ENCODE data around the gene TP53I11. TPM values are rescaled to one million over a fixed set of nuclear protein-coding genes. Genes with fewer than 3 reads are reported as not detected.

TP53I11 gene
- total RNA-seq, 3 donors from 2014 or later (not counting 1 experiment from before 2014, with no cell fraction given) = 3.7 to 13.9 (median 9.2) TPM

DNA sequence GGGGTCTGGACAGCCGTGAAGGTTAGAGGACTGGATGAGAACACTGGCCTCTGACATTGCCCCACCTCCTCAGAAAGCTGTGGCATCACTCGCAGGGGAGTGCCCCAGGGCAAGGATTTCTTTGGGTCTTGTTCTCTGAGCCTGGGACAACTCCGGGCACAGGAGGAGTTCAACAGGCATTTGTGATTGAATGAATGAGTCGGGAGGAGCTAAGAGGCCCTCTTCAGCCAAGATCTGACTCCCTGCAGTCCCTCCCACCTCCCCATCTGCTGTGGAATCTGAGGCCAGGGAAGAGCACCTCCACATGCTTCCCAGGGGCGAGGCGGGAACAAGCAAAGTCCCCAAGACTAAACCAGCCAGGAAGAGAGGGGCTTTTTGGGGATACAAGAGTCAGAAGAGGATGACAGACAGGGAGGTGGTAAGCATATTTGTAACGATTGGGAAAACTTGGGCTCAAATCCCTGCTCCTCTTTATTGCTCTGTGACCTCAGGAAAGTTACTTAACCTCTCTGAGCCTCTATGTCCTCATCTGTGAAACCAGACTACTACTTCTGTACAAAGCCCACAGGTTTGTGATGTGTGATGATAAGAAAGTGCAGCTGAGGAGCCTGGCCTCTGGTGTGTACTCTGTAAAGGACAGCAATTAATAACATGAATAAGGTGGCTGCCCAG is 6.4 kb downstream of the TP53I11 start:
- no peaks in the 10 kb centered on the region for H3K9me3 Mint-ChIP-seq
- intact Hi-C loops (cut with micrococcal nuclease) = no loop called here
- no peak overlapping the region for H3K27ac Mint-ChIP-seq
- Histone ChIP-seq H3K9me3 (ENCODE audit: control insufficient read depth, insufficient read depth, low read length) (no peaks in the 10 kb centered on the region), H3K4me3 (ENCODE audit: low read length) (no peak overlapping the region), H3K36me3 (ENCODE audit: control insufficient read depth, insufficient read depth, low read length) (no peaks in the 10 kb centered on the region), H3K4me1 (ENCODE audit: control insufficient read depth, insufficient read depth, low read length) (peaks cover 36% of the 10 kb centered on the region), H3K27ac (ENCODE audit: low read length) (no peak overlapping the region), H3K27me3 (ENCODE audit: control insufficient read depth, insufficient read depth, low read length) (no peaks in the 10 kb centered on the region)
- DNase-seq (no peak), ATAC-seq (no peak)
- TF ChIP-seq, protein P1, sequence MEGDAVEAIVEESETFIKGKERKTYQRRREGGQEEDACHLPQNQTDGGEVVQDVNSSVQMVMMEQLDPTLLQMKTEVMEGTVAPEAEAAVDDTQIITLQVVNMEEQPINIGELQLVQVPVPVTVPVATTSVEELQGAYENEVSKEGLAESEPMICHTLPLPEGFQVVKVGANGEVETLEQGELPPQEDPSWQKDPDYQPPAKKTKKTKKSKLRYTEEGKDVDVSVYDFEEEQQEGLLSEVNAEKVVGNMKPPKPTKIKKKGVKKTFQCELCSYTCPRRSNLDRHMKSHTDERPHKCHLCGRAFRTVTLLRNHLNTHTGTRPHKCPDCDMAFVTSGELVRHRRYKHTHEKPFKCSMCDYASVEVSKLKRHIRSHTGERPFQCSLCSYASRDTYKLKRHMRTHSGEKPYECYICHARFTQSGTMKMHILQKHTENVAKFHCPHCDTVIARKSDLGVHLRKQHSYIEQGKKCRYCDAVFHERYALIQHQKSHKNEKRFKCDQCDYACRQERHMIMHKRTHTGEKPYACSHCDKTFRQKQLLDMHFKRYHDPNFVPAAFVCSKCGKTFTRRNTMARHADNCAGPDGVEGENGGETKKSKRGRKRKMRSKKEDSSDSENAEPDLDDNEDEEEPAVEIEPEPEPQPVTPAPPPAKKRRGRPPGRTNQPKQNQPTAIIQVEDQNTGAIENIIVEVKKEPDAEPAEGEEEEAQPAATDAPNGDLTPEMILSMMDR (IDR thresholded peaks at IDR 0.05) = no peak
- 90% methylated on average over 7 of the region's 7 CpGs for WGBS (ENCODE audit: insufficient coverage)
- H3K27me3 Mint-ChIP-seq (ENCODE audit: low read depth in 2 of 2) = peaks cover 0 to 28% of the 10 kb centered on the region in 2 donors
- no peak overlapping the region for H3K4me3 Mint-ChIP-seq
- H3K4me1 Mint-ChIP-seq = peaks cover 9 to 18% of the 10 kb centered on the region in 2 donors
- no peaks in the 10 kb centered on the region for H3K36me3 Mint-ChIP-seq

DNA sequence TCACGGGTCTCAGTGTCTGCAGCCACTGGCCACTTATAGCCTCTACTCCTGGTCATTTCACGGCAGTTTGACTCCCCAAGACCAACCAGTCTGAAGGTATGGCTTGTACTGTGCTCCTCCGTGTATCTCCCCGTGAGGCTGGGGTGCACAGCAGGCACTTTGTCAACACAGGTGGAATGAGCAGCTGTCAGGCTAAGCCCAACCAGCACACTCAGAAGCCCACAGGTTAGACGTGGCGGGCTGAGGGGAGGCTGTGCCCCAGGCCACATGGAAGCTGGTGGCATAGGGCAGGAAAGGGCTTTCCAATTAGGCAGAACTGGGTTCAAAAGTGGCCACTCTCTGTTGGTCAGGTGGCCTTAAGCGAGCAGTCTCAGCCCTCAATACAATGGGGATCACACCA is 7.0 kb downstream of the TP53I11 start:
- Histone ChIP-seq H3K27ac (ENCODE audit: low read length) (no peak overlapping the region), H3K4me3 (ENCODE audit: low read length) (no peak overlapping the region), H3K4me1 (ENCODE audit: control insufficient read depth, insufficient read depth, low read length) (peaks cover 30% of the 10 kb centered on the region), H3K36me3 (ENCODE audit: control insufficient read depth, insufficient read depth, low read length) (no peaks in the 10 kb centered on the region), H3K27me3 (ENCODE audit: control insufficient read depth, insufficient read depth, low read length) (no peaks in the 10 kb centered on the region), H3K9me3 (ENCODE audit: control insufficient read depth, insufficient read depth, low read length) (no peaks in the 10 kb centered on the region)
- ATAC-seq (no peak), DNase-seq (no peak)
- WGBS (ENCODE audit: insufficient coverage) = 62% methylated on average over 7 of the region's 7 CpGs
- Mint-ChIP-seq H3K4me3 (no peak overlapping the region), H3K36me3 (no peaks in the 10 kb centered on the region), H3K4me1 (peaks cover 9 to 14% of the 10 kb centered on the region in 2 donors), H3K27ac (no peak overlapping the region), H3K27me3 (ENCODE audit: low read depth in 2 of 2) (peaks cover 0 to 25% of the 10 kb centered on the region in 2 donors), H3K9me3 (no peaks in the 10 kb centered on the region)
- TF ChIP-seq, protein P1 (IDR thresholded peaks at IDR 0.05) = no peak
- intact Hi-C loops (cut with micrococcal nuclease) = no loop called here

DNA sequence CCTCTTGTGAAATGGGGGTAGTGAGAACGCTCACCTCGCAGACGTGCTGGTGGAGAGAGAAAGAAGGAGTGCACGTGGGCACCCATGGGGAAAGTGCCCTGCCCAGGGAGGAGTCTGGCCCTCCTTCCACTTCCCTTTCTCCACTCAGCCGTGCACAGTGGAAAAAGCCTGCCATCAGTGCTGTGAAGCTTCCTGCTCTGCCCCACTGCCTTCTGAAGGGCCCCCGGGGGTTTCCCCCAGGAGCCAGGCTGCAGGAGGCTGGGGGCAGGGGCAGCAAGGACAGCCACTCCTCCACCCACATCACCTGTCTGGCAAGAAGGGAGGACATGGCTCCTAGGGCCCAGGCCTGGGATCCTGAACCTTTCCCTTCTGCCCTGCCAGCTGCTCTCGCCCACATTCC is 7.6 kb downstream of the TP53I11 start:
- Mint-ChIP-seq H3K27ac (no peak overlapping the region), H3K9me3 (no peaks in the 10 kb centered on the region), H3K27me3 (ENCODE audit: low read depth in 2 of 2) (peaks cover 0 to 20% of the 10 kb centered on the region in 2 donors), H3K4me3 (no peak overlapping the region), H3K4me1 (peaks cover 9 to 14% of the 10 kb centered on the region in 2 donors), H3K36me3 (no peaks in the 10 kb centered on the region)
- DNase-seq (no peak), ATAC-seq (peak; percentile 15 to 53 (median 50))
- Histone ChIP-seq H3K4me3 (ENCODE audit: low read length) (no peak overlapping the region), H3K36me3 (ENCODE audit: control insufficient read depth, insufficient read depth, low read length) (no peaks in the 10 kb centered on the region), H3K27ac (ENCODE audit: low read length) (no peak overlapping the region), H3K9me3 (ENCODE audit: control insufficient read depth, insufficient read depth, low read length) (no peaks in the 10 kb centered on the region), H3K27me3 (ENCODE audit: control insufficient read depth, insufficient read depth, low read length) (no peaks in the 10 kb centered on the region), H3K4me1 (ENCODE audit: control insufficient read depth, insufficient read depth, low read length) (peaks cover 29% of the 10 kb centered on the region)
- 55% methylated on average over 7 of the region's 7 CpGs for WGBS (ENCODE audit: insufficient coverage)
- intact Hi-C loops (cut with micrococcal nuclease) = no loop called here
- TF ChIP-seq, protein P1 (IDR thresholded peaks at IDR 0.05) = no peak

All from natural killer cell (primary cell).